HepG2 (cell line): ENCODE measurements around the gene NUTM2A. TPM values are rescaled to one million over a fixed set of nuclear protein-coding genes. Genes with fewer than 3 reads are reported as not detected.
A peak's percentile ranks its signal among the peaks of the same experiment; 100 is the strongest.
"Not testable (repeated sequence)": the region's sequence is repeated elsewhere in the genome, so short reads cannot be mapped to it uniquely, and the experiment has no call there.

Experiments
- ATAC-seq: fragments of 200-7000 bp; cut with Tn5 transposase; 3 replicates; pipeline ENCODE4 v1.9.1; 2020; ENCODE audit warnings: mild to moderate bottlenecking, moderate library complexity
- BruUV-seq: library from RNA; stranded (reverse); fragments of 400-500 nt; replicated peaks from 2 replicates; lab custom pipeline; 2021; lab: Mats Ljungman, UMichigan
- CTCF ChIA-PET: fragments of 300-600 bp; formaldehyde crosslinking; extraction: SDS; loops from one replicate; lab custom pipeline; 2021; ENCODE audit warnings: low total read pairs, inconsistent platforms, low intra/inter-chr PET ratio; lab: Yijun Ruan, JAX
- POLR2A ChIA-PET: fragments of 350-600 bp; sonication (Branson Sonifier 250); formaldehyde crosslinking; loops from one replicate; lab custom pipeline; 2020; ENCODE audit warnings: antibody characterized with exemption, inconsistent platforms; lab: Yijun Ruan, JAX
- DNase-seq: peaks from one replicate; pipeline ENCODE4 v3.0.0-alpha.2; 2015; ENCODE audit warnings: low spot score
- FAIRE-seq: peaks from 3 replicates; lab custom pipeline; 2011; peaks lifted over from hg19 to GRCh38; lab: Jason Lieb, UNC
- H2AFZ ChIP-seq: one replicate; pipeline ENCODE4 v1.6.1; 2011; ENCODE audit warnings: low read length, inconsistent platforms
- H3K27ac ChIP-seq: fragments of 300-600 bp; 3 replicates; pipeline ENCODE4 v1.8.0; 2011; ENCODE audit warnings: mixed run types, mild to moderate bottlenecking, mixed read lengths, low read length, inconsistent platforms; ENCODE audit not compliant: insufficient read depth; ENCODE audit errors: extremely low read length
- H3K27me3 ChIP-seq, 2 experiments: fragments of 200-600 bp in 1 of 2; 2 replicates in 1 of 2; 3 replicates in 1 of 2; pipeline versions ENCODE4 v1.6.0 to v1.8.0; 2011; ENCODE audit warnings: low read length in 2 of 2, mild to moderate bottlenecking in 2 of 2, moderate library complexity in 2 of 2, inconsistent platforms in 1 of 2; ENCODE audit not compliant: insufficient read depth in 2 of 2, control insufficient read depth in 1 of 2
- H3K36me3 ChIP-seq, 2 experiments: fragments of 200-600 bp in 1 of 2; replicated peaks in 1 of 2; 2 replicates in 1 of 2; 3 replicates in 1 of 2; pipeline versions ENCODE4 v1.5.1 to v1.8.0; 2011; ENCODE audit warnings: low read length in 2 of 2, inconsistent platforms in 1 of 2; ENCODE audit not compliant: insufficient read depth in 2 of 2, control insufficient read depth in 1 of 2
- H3K4me1 ChIP-seq: 2 replicates; pipeline ENCODE4 v1.5.1; 2012; ENCODE audit warnings: low read length, inconsistent platforms; ENCODE audit not compliant: insufficient read depth
- H3K4me2 ChIP-seq: 2 replicates; pipeline ENCODE4 v1.6.0; 2011; ENCODE audit warnings: low read depth, low read length, inconsistent platforms
- H3K4me3 ChIP-seq, 3 experiments: fragments of 200-600 bp in 1 of 3; sonication (generic), shearing (Covaris generic) in 1 of 3; replicated peaks in 1 of 3; 2 replicates each; pipeline ENCODE4 v1.5.1; 2011 to 2016; ENCODE audit warnings: low read length in 3 of 3, inconsistent platforms in 2 of 3, low read depth in 2 of 3, mild to moderate bottlenecking in 2 of 3, control low read depth in 1 of 3, mixed read lengths in 1 of 3; ENCODE audit not compliant: insufficient read depth in 1 of 3
- H3K79me2 ChIP-seq: one replicate; pipeline ENCODE4 v1.6.1; 2011; ENCODE audit warnings: low read length, inconsistent platforms; ENCODE audit not compliant: insufficient read depth
- H3K9ac ChIP-seq: 2 replicates; pipeline ENCODE4 v1.6.0; 2011; ENCODE audit warnings: mild to moderate bottlenecking, low read depth, low read length, inconsistent platforms; ENCODE audit not compliant: insufficient read depth
- H3K9me3 ChIP-seq: 2 replicates; pipeline ENCODE4 v1.5.1; 2012; ENCODE audit warnings: mild to moderate bottlenecking, low read length
- H4K20me1 ChIP-seq: 2 replicates; pipeline ENCODE4 v1.6.0; 2011; ENCODE audit warnings: inconsistent platforms, mild to moderate bottlenecking, low read length, moderate library complexity; ENCODE audit not compliant: insufficient read depth
- WGBS: methylation state at CpG from one replicate; pipeline ENCODE4 v1.1.6; 2017; ENCODE audit warnings: low lambda C conversion rate; 5-methylcytosine and 5-hydroxymethylcytosine counted together
- in situ Hi-C: cut with HindIII; loops from 2 replicates; pipeline ENCODE4 v1.10.0; 2017; ENCODE audit warnings: low pct_unique_long_range_greater_than_20kb; ENCODE audit not compliant: extremely low pct_ligation_motif_present
- intact Hi-C: fragments of 100-400 bp; cut with micrococcal nuclease; formaldehyde crosslinking; loops from one replicate; pipeline ENCODE4 v1.10.0; 2022; ENCODE audit not compliant: unreplicated experiment
- polyA plus RNA-seq, 8 experiments: library from polyadenylated mRNA; depleted of rRNA in 3 of 8; stranded (reverse) in 7 of 8; unstranded in 1 of 8; fragments of >200 nt; fragmentation: Illumina TruSeq in 4 of 8; extraction: Trizol in 4 of 8; gene quantifications; 2 replicates each; pipeline versions ENCODE4 v1.2.1 to v1.2.3, GENCODE V29; 2011 to 2016; ENCODE audit warnings: low read depth in 4 of 8, missing spikeins in 1 of 8, mixed read lengths in 1 of 8; ENCODE audit not compliant: insufficient read depth in 1 of 8
- total RNA-seq, 5 experiments: library from RNA; depleted of rRNA; stranded (reverse); fragments of >200 nt; fragmentation: Illumina TruSeq; extraction: Trizol; gene quantifications; 2 replicates each; pipeline ENCODE4 v1.2.3, GENCODE V29; 2016; ENCODE audit warnings: low read depth in 1 of 5

NUTM2A gene
- total and polyA plus RNA-seq, 2 of the 13 experiments (the other 11 are each of a cell fraction or from before 2014, with no cell fraction given) = 0.05 to 0.31 TPM

- 56% methylated on average over 2 of the region's 6 CpGs for WGBS
- H3K79me2 ChIP-seq, H3K4me1 ChIP-seq, BruUV-seq, POLR2A ChIA-PET, H3K36me3 ChIP-seq, H2AFZ ChIP-seq, H3K4me3 ChIP-seq, H4K20me1 ChIP-seq, H3K27me3 ChIP-seq, in situ Hi-C loops, H3K9ac ChIP-seq, DNase-seq, CTCF ChIA-PET, H3K9me3 ChIP-seq, FAIRE-seq, intact Hi-C loops, H3K4me2 ChIP-seq, H3K27ac ChIP-seq: not testable (repeated sequence)
- peak; percentile 87 for ATAC-seq
These were observed 14.1 kb downstream of the NUTM2A start for GRCh38 chr10:87239346-87239808.

GRCh38 chr10:87242192-87242591 is 16.9 kb downstream of the NUTM2A start:
- BruUV-seq, CTCF ChIA-PET: not testable (repeated sequence)

GRCh38 chr10:87247335-87247734 is 22.1 kb downstream of the NUTM2A start:
- H2AFZ ChIP-seq, FAIRE-seq, POLR2A ChIA-PET, H3K4me2 ChIP-seq, CTCF ChIA-PET, H3K9me3 ChIP-seq, H3K36me3 ChIP-seq, intact Hi-C loops, H3K27me3 ChIP-seq, DNase-seq, H3K9ac ChIP-seq, H3K79me2 ChIP-seq, in situ Hi-C loops, H3K4me3 ChIP-seq, H3K27ac ChIP-seq, H4K20me1 ChIP-seq, BruUV-seq, H3K4me1 ChIP-seq, ATAC-seq: not testable (repeated sequence)
- 100% methylated on average over 1 of the region's 3 CpGs for WGBS

More at GRCh38 chr10:87242192-87242591, 16.9 kb downstream of the NUTM2A start:
- H3K9ac ChIP-seq, in situ Hi-C loops, H3K4me1 ChIP-seq, POLR2A ChIA-PET, H3K4me2 ChIP-seq, H3K27me3 ChIP-seq, H3K27ac ChIP-seq, H2AFZ ChIP-seq, H3K9me3 ChIP-seq, H3K79me2 ChIP-seq, H4K20me1 ChIP-seq, intact Hi-C loops, DNase-seq, H3K4me3 ChIP-seq, FAIRE-seq, ATAC-seq, H3K36me3 ChIP-seq: not testable (repeated sequence)
- WGBS = 89% methylated on average over 3 of the region's 3 CpGs

- in situ Hi-C loops, H3K9me3 ChIP-seq, H3K9ac ChIP-seq, intact Hi-C loops, H3K36me3 ChIP-seq, H3K79me2 ChIP-seq, H4K20me1 ChIP-seq, FAIRE-seq, H3K27me3 ChIP-seq, H2AFZ ChIP-seq, H3K27ac ChIP-seq, H3K4me3 ChIP-seq, BruUV-seq, CTCF ChIA-PET, POLR2A ChIA-PET, H3K4me1 ChIP-seq, H3K4me2 ChIP-seq: not testable (repeated sequence)
- DNase-seq (peak; percentile 3), ATAC-seq (peak; percentile 81)
- WGBS = 0% methylated on average over 1 of the region's 1 CpG
These were observed 23.6 kb downstream of the NUTM2A start for GRCh38 chr10:87248818-87249353.
